ENCODE measurements around the gene FAF1.

Gene FAF1

GRCh38 chr1:50474859-50475809 is 484.9 kb downstream of the FAF1 start:
- TF ChIP-seq GATA3 (IDR thresholded peaks at IDR 0.05; ENCODE audit: low read depth, low read length) (no peak), GATA2 (IDR thresholded peaks at IDR 0.05; ENCODE audit: low read depth, low read length) (no peak)

GRCh38 chr1:50473513-50473912 is 486.6 kb downstream of the FAF1 start:
- TF ChIP-seq GATA3 (IDR thresholded peaks at IDR 0.05; ENCODE audit: low read depth, low read length) (no peak), GATA2 (IDR thresholded peaks at IDR 0.05; ENCODE audit: low read depth, low read length) (no peak)

- TF ChIP-seq GATA2 (IDR thresholded peaks at IDR 0.05; ENCODE audit: low read depth, low read length) (no peak), GATA3 (IDR thresholded peaks at IDR 0.05; ENCODE audit: low read depth, low read length) (no peak)
These were observed 488.1 kb downstream of the FAF1 start for GRCh38 chr1:50471967-50472366.

- no peak for TF ChIP-seq GATA3 (IDR thresholded peaks at IDR 0.05; ENCODE audit: low read depth, low read length)
- no peak for TF ChIP-seq GATA2 (IDR thresholded peaks at IDR 0.05; ENCODE audit: low read depth, low read length)
These were observed 497.1 kb downstream of the FAF1 start for GRCh38 chr1:50462964-50463363.

- no peak for TF ChIP-seq GATA3 (IDR thresholded peaks at IDR 0.05; ENCODE audit: low read depth, low read length)
These were observed 501.6 kb downstream of the FAF1 start for GRCh38 chr1:50458507-50458906.

GRCh38 chr1:50454911-50455310 is 505.2 kb downstream of the FAF1 start:
- TF ChIP-seq GATA3 (IDR thresholded peaks at IDR 0.05; ENCODE audit: low read depth, low read length) (peak; percentile 40; the same call in 1 of the 2 replicates), GATA2 (IDR thresholded peaks at IDR 0.05; ENCODE audit: low read depth, low read length) (peak; percentile 61)

- TF ChIP-seq GATA3 (IDR thresholded peaks at IDR 0.05; ENCODE audit: low read depth, low read length) (no peak), GATA2 (IDR thresholded peaks at IDR 0.05; ENCODE audit: low read depth, low read length) (no peak)
These were observed 506.8 kb downstream of the FAF1 start for GRCh38 chr1:50453266-50453665.

- TF ChIP-seq GATA2 (IDR thresholded peaks at IDR 0.05; ENCODE audit: low read depth, low read length), result no peak
- TF ChIP-seq GATA3 (IDR thresholded peaks at IDR 0.05; ENCODE audit: low read depth, low read length), result no peak
These were observed 507.4 kb downstream of the FAF1 start for GRCh38 chr1:50452700-50453099.

GRCh38 chr1:50450861-50451653 is 509.0 kb downstream of the FAF1 start:
- TF ChIP-seq GATA2 (IDR thresholded peaks at IDR 0.05; ENCODE audit: low read depth, low read length) (no peak), GATA3 (IDR thresholded peaks at IDR 0.05; ENCODE audit: low read depth, low read length) (no peak)

- TF ChIP-seq GATA3 (IDR thresholded peaks at IDR 0.05; ENCODE audit: low read depth, low read length) (no peak), GATA2 (IDR thresholded peaks at IDR 0.05; ENCODE audit: low read depth, low read length) (no peak)
These were observed 512.1 kb downstream of the FAF1 start for GRCh38 chr1:50447961-50448360.

- no peak for TF ChIP-seq GATA3 (IDR thresholded peaks at IDR 0.05; ENCODE audit: low read depth, low read length)
- TF ChIP-seq GATA2 (IDR thresholded peaks at IDR 0.05; ENCODE audit: low read depth, low read length), result no peak
These were observed 518.9 kb downstream of the FAF1 start for GRCh38 chr1:50441183-50441582.

- no peak for TF ChIP-seq GATA2 (IDR thresholded peaks at IDR 0.05; ENCODE audit: low read depth, low read length)
- TF ChIP-seq GATA3 (IDR thresholded peaks at IDR 0.05; ENCODE audit: low read depth, low read length), result no peak
These were observed 521.1 kb downstream of the FAF1 start for GRCh38 chr1:50438945-50439344.

- TF ChIP-seq GATA3 (IDR thresholded peaks at IDR 0.05; ENCODE audit: low read depth, low read length) (no peak), GATA2 (IDR thresholded peaks at IDR 0.05; ENCODE audit: low read depth, low read length) (no peak)
These were observed 523.6 kb downstream of the FAF1 start for GRCh38 chr1:50436489-50436888.

- TF ChIP-seq GATA3 (IDR thresholded peaks at IDR 0.05; ENCODE audit: low read depth, low read length) (no peak), GATA2 (IDR thresholded peaks at IDR 0.05; ENCODE audit: low read depth, low read length) (no peak)
These were observed 530.1 kb downstream of the FAF1 start for GRCh38 chr1:50430010-50430405.

All from SH-SY5Y (cell line).